Neural crest cell (in vitro differentiated cells): ENCODE measurements around the gene SLC39A7. TPM values are rescaled to one million over a fixed set of nuclear protein-coding genes. Genes with fewer than 3 reads are reported as not detected.

Source experiments
- DNase-seq: peaks from one replicate; pipeline ENCODE4 v3.0.0; 2021; ENCODE audit warnings: low read depth, mixed read lengths, low spot score
- H3K27ac Mint-ChIP-seq: one replicate; pipeline ENCODE4 v1.8.0; 2021; ENCODE audit warnings: mild to moderate bottlenecking, mixed read lengths; ENCODE audit not compliant: unreplicated experiment
- H3K27me3 Mint-ChIP-seq: 2 replicates; pipeline ENCODE4 v1.8.0; 2021; ENCODE audit warnings: low read depth, mild to moderate bottlenecking, mixed read lengths
- H3K36me3 Mint-ChIP-seq: 2 replicates; pipeline ENCODE4 v1.8.0; 2021; ENCODE audit warnings: low read depth, mild to moderate bottlenecking, mixed read lengths
- H3K4me1 Mint-ChIP-seq: 2 replicates; pipeline ENCODE4 v1.8.0; 2021; ENCODE audit warnings: mixed read lengths
- H3K4me3 Mint-ChIP-seq: one replicate; pipeline ENCODE4 v1.8.0; 2021; ENCODE audit warnings: mild to moderate bottlenecking, mixed read lengths
- H3K9me3 Mint-ChIP-seq: 2 replicates; pipeline ENCODE4 v1.8.0; 2021; ENCODE audit warnings: mixed read lengths
- total RNA-seq: library from RNA; stranded (reverse); gene quantifications from 2 replicates; pipeline ENCODE4 v1.2.1, GENCODE V29; 2021
- TF ChIP-seq, protein P1 (sequence below): fragments of 200-600 bp; sonication (generic); conservative IDR thresholded peaks from 2 replicates; pipeline ENCODE4 v1.5.0; 2021; ENCODE audit warnings: antibody characterized with exemption, mild to moderate bottlenecking

Gene SLC39A7
- total RNA-seq, 1 donor from 2014 or later = 103 TPM

- Mint-ChIP-seq H3K36me3 (peaks cover 7% of the 10 kb centered on the region), H3K9me3 (no peaks in the 10 kb centered on the region), H3K27ac (peak overlapping the region; percentile 69), H3K4me3 (peak overlapping the region; percentile 87), H3K4me1 (peaks cover 34% of the 10 kb centered on the region), H3K27me3 (peaks cover 9% of the 10 kb centered on the region)
- no peak for DNase-seq
- TF ChIP-seq, protein P1, sequence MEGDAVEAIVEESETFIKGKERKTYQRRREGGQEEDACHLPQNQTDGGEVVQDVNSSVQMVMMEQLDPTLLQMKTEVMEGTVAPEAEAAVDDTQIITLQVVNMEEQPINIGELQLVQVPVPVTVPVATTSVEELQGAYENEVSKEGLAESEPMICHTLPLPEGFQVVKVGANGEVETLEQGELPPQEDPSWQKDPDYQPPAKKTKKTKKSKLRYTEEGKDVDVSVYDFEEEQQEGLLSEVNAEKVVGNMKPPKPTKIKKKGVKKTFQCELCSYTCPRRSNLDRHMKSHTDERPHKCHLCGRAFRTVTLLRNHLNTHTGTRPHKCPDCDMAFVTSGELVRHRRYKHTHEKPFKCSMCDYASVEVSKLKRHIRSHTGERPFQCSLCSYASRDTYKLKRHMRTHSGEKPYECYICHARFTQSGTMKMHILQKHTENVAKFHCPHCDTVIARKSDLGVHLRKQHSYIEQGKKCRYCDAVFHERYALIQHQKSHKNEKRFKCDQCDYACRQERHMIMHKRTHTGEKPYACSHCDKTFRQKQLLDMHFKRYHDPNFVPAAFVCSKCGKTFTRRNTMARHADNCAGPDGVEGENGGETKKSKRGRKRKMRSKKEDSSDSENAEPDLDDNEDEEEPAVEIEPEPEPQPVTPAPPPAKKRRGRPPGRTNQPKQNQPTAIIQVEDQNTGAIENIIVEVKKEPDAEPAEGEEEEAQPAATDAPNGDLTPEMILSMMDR = peak; percentile 42
Observed at GRCh38 chr6:33248643-33248931, 47.9 kb downstream of the SLC39A7 start.

DNA sequence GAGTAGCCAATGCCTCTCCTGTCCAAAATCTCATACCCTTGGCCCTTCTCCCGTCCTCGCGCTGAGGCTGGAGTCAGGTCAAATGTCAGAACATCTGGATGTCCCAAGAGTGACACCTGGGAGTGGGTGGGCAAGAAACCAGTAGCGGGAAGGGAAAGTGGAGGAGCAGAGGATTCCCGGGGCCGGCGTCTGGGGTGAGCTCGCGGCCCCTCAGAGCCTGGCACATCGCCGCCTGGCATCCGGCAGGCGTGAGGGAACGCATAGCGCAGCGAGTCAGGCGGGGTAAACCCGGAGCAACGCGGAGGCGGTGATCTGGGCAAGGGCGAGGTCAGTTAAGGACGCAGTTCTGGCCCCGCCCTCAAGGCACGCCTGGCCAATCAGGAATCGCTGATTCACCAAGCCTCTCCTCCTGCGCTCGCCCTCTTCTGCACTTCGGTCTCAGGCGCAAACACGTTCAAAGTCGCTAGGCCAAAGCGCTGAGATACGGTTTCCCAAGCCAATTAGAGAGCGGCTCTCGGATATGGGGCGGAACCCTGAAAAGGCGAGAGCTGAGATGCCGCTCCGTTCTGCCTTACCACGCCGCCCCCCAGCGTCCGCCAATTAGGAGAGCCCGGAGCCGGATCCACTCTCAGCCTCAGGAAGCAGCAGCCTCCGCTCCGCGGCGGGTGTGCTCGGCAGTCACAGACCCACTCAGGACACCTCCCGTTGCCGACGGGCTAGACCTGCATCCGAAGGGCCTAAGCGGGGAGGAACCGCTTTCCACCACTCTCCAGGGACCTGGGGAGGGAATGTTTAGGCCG is 48.5 kb downstream of the SLC39A7 start:
- Mint-ChIP-seq H3K36me3 (peaks cover 7% of the 10 kb centered on the region), H3K4me3 (peak overlapping the region; percentile 87), H3K9me3 (no peaks in the 10 kb centered on the region), H3K27me3 (peaks cover 4% of the 10 kb centered on the region), H3K27ac (peak overlapping the region; percentile 86), H3K4me1 (peaks cover 34% of the 10 kb centered on the region)
- TF ChIP-seq, protein P1 = peak; percentile 12
- peak; percentile 82 for DNase-seq

DNA sequence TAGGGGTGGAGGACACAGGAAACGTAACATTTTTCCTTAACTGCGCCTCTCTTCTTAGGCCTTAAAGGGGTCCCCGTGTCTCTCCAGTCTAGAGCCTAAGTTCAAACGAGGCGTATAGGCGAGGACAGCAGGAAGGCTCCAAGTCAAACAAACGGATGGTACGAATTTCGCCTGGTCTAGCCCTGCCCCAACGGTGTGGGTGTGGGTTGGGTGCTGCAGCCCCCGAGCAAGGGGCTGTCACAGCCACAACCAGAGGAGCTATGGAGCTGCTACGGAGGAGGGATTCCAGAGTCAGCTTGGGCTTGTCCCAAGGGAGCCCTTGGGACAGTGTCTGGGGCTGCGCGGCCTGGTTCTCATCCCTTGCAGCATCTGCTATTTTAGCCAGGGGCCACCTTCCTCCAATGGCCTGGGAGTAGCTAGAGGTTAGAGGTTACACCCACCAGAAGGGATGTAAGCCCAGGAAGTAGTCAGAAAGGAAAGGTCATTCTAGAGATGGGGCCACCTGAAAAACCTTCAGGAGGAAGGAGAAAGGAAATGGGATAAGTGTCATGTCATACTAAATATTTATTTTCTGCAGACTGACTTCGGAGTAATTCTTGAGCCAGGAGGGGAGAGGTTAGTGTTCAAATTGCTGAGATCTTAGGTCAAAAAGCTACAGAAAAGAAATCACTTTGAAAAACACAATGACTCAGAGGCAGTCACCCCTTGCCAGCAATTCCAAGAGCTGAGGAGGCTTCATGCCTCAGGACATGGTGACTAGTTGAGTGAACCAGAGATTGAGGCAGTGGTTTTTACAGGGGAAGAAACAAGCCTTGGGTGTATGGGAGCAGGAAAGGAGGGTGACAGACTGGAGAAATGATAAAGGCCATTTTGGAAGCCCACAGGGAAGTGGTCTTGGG is 49.3 kb downstream of the SLC39A7 start:
- H3K27ac Mint-ChIP-seq = peak overlapping the region; percentile 86
- no peak for DNase-seq

GRCh38 chr6:33250731-33251130 is 50.1 kb downstream of the SLC39A7 start:
- TF ChIP-seq, protein P1 = no peak
- H3K27me3 Mint-ChIP-seq = peaks cover 4% of the 10 kb centered on the region
- no peak for DNase-seq
- peaks cover 8% of the 10 kb centered on the region for H3K36me3 Mint-ChIP-seq
- H3K9me3 Mint-ChIP-seq = no peaks in the 10 kb centered on the region
- peak overlapping the region; percentile 87 for H3K4me3 Mint-ChIP-seq
- peaks cover 34% of the 10 kb centered on the region for H3K4me1 Mint-ChIP-seq
- H3K27ac Mint-ChIP-seq = no peak overlapping the region

More for the DNA sequence above, 49.3 kb downstream of the SLC39A7 start:
- peak overlapping the region; percentile 87 for H3K4me3 Mint-ChIP-seq
- peaks cover 34% of the 10 kb centered on the region for H3K4me1 Mint-ChIP-seq
- no peaks in the 10 kb centered on the region for H3K9me3 Mint-ChIP-seq
- H3K27me3 Mint-ChIP-seq = peaks cover 4% of the 10 kb centered on the region
- peaks cover 7% of the 10 kb centered on the region for H3K36me3 Mint-ChIP-seq
- TF ChIP-seq, protein P1 = no peak

DNA sequence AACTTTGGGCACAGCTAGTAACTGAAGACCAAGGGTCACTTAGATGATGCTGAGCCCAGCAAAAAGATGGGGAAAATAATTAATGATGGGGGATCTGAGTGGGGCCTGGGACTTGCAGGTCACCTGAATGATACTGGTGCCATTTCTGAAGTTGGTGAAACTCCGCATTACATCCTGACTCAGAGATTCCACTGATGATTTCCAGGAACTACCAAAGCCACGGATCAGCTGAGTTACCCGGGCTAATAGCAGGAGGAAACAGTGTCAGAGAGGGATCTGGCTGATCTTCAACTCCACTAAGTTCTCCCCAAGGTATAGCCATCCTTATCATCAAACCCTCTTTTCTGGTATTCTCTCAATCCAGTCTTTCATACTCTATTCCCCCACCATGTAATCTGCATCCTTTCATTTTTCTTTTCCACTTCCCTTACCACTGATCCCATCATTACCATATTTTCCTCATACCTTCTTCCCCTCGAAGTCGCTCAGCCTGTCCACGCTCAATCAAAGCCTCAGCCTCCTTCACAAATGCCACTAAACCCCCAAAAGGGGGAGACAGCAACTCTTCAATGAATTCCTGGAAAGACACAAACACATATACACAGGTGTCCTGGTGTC is 50.8 kb downstream of the SLC39A7 start:
- TF ChIP-seq, protein P1 = no peak
- peaks cover 3% of the 10 kb centered on the region for H3K27me3 Mint-ChIP-seq
- peaks cover 34% of the 10 kb centered on the region for H3K4me1 Mint-ChIP-seq
- peak overlapping the region; percentile 65 for H3K4me3 Mint-ChIP-seq
- DNase-seq = no peak
- peaks cover 10% of the 10 kb centered on the region for H3K36me3 Mint-ChIP-seq
- no peak overlapping the region for H3K27ac Mint-ChIP-seq
- H3K9me3 Mint-ChIP-seq = no peaks in the 10 kb centered on the region
